Right cardiac atrium (tissue), 5 donors: ENCODE results near the gene PLXDC2. TPM values are rescaled to one million over a fixed set of nuclear protein-coding genes. Genes with fewer than 3 reads are reported as not detected.
A peak's percentile ranks its signal among the peaks of the same experiment; 100 is the strongest.

Experiments
- ATAC-seq, 2 donors: fragments of 200-7000 bp; cut with Tn5 transposase; one replicate each; pipeline versions ENCODE4 v1.8.0 to v1.9.1; 2020; ENCODE audit warnings: moderate library complexity in 2 of 2, mild to moderate bottlenecking in 1 of 2
- DNase-seq, 3 donors: peaks; one replicate each; pipeline ENCODE4 v3.0.0-alpha.2; 2020
- H3K27ac ChIP-seq: one replicate; pipeline ENCODE4 v1.5.1; 2013; ENCODE audit warnings: mild to moderate bottlenecking, low read length, control low read depth, moderate library complexity
- H3K27me3 ChIP-seq: one replicate; pipeline ENCODE4 v1.6.1; 2013; ENCODE audit not compliant: control insufficient read depth, insufficient read depth
- H3K4me1 ChIP-seq: one replicate; pipeline ENCODE4 v1.6.1; 2013; ENCODE audit warnings: low read length; ENCODE audit not compliant: control insufficient read depth, insufficient read depth
- H3K4me3 ChIP-seq: one replicate; pipeline ENCODE4 v1.5.1; 2013; ENCODE audit warnings: low read length, control low read depth
- H3K9me3 ChIP-seq: one replicate; pipeline ENCODE4 v1.6.1; 2013; ENCODE audit warnings: low read length; ENCODE audit not compliant: control insufficient read depth
- WGBS: extraction: QIAGEN DNeasy Blood & Tissue Kit; methylation state at CpG from one replicate; pipeline ENCODE4 v1.1.7; 2013; 5-methylcytosine and 5-hydroxymethylcytosine counted together
- intact Hi-C, 4 donors: fragments of 100-400 bp; cut with DNase I; formaldehyde crosslinking; loops; one replicate each; pipeline versions ENCODE4 v1.11.0 to v1.14.0; 2022 to 2023
- polyA plus RNA-seq: library from polyadenylated mRNA; stranded (reverse); fragments of 200-250 nt; gene quantifications from one replicate; pipeline ENCODE4 v1.2.3, GENCODE V29; 2013
- total RNA-seq, 4 donors: library from RNA; stranded (reverse); fragmentation: NEBNext Ultra II Directional; extraction: Animal tissue kit (Norgen Biotek cat#: 25700); gene quantifications; one replicate each; pipeline ENCODE4 v1.2.1, GENCODE V29; 2021
- donor health status: healthy with polysubstance abuse.
- donor health status: DM: no; HTN: yes; CAD: no.
- donor health status: DM: no; HTN: no; CAD: no.
- donor health status: DM: no; HTN: yes; CAD: no; lungs with severe emphysema.
- donor health status: DM: yes; HTN: yes; CAD: no.

Gene PLXDC2
- total and polyA plus RNA-seq, 5 donors, result 5.5 to 37.4 (median 26.9) TPM

GRCh38 chr10:20048161-20048560 is 231.9 kb downstream of the PLXDC2 start:
- WGBS, result 97% methylated on average over 2 of the region's 2 CpGs
- intact Hi-C loops, result no loop called here
- Histone ChIP-seq H3K27ac (no peak overlapping the region), H3K27me3 (no peaks in the 10 kb centered on the region), H3K9me3 (no peaks in the 10 kb centered on the region), H3K4me1 (peaks cover 1% of the 10 kb centered on the region), H3K4me3 (no peak overlapping the region)
- no peak for DNase-seq
- no peak for ATAC-seq

DNA sequence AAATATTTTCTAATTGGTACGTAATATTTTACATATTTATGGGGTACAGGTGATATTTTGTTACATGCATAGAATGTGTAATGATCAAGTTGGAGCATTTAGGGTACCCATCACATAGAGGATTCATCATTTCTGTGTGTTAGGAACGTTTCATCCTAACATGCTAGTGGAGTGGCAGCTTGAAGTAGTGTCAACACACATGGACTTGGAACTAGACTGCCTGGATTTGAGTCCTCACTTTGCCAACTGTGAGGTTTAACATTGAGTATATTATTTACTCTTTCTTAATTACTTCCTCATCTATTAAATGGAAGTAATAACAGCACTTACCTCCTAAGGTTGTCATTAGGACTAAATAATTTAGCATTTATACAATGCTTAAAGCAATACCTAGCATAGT is 241.9 kb downstream of the PLXDC2 start:
- DNase-seq, result no peak
- no peak for ATAC-seq
- intact Hi-C loops, result no loop called here
- Histone ChIP-seq H3K4me1 (peaks cover 1% of the 10 kb centered on the region), H3K9me3 (no peaks in the 10 kb centered on the region), H3K27ac (no peak overlapping the region), H3K27me3 (no peaks in the 10 kb centered on the region), H3K4me3 (no peak overlapping the region)
- 81% methylated on average over 2 of the region's 2 CpGs for WGBS

GRCh38 chr10:20059084-20059835 is 243.0 kb downstream of the PLXDC2 start:
- Histone ChIP-seq H3K4me3 (no peak overlapping the region), H3K27me3 (no peaks in the 10 kb centered on the region), H3K9me3 (no peaks in the 10 kb centered on the region), H3K27ac (no peak overlapping the region), H3K4me1 (peaks cover 1% of the 10 kb centered on the region)
- WGBS, result 42% methylated on average over 3 of the region's 3 CpGs
- ATAC-seq (peak in 1 of 2 donors; percentile 50), DNase-seq (no peak)
- intact Hi-C loops, result no loop called here

GRCh38 chr10:20065814-20066213 is 249.6 kb downstream of the PLXDC2 start:
- no peak for ATAC-seq
- H3K4me1 ChIP-seq, result no peaks in the 10 kb centered on the region
- H3K9me3 ChIP-seq, result no peaks in the 10 kb centered on the region
- H3K27me3 ChIP-seq, result no peaks in the 10 kb centered on the region
- H3K4me3 ChIP-seq, result no peak overlapping the region
- intact Hi-C loops, result no loop called here
- no peak overlapping the region for H3K27ac ChIP-seq
- no peak for DNase-seq
- 92% methylated on average over 6 of the region's 6 CpGs for WGBS

DNA sequence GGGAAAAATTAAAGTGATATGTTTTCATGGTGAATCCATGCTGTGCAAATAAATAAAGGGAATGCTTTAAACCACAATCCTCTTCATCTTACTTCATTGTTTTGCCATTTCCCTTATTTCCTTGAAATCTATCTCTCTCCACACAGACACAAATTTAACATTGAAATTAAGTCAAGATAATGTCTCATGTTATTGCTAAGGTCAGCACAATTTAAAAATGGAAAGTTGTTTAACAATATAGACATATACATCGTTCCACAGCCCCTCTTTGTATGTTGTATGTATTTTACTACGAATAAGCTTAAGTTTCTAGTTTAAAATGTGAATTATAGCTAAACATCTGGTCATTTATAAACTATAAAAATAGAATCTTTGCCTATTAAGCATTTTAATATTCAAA is 256.9 kb downstream of the PLXDC2 start:
- ATAC-seq, result no peak
- 92% methylated on average over 2 of the region's 2 CpGs for WGBS

DNA sequence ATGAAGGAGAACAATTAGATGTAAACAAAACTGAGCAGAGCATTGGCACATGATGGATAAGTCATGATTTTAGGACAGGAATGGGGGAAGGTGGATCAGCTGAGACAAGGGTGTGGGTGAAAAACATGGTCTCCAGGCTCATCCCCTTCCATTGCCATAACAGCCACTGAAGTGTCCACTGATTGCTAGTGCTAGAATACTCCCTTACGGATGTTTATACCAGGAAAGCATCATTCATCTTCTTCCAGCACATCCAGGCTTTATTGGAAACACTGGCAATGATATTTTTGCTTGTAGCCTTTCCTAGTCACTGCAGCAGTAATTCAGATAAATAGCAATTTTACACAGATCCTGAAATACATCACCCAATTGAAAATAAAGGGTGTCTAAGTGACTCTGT is 259.5 kb downstream of the PLXDC2 start:
- no peak for ATAC-seq
- 91% methylated on average over 1 of the region's 1 CpG for WGBS
- no peaks in the 10 kb centered on the region for H3K4me1 ChIP-seq

More for the DNA sequence above, 256.9 kb downstream of the PLXDC2 start:
- Histone ChIP-seq H3K27ac (no peak overlapping the region), H3K4me3 (no peak overlapping the region), H3K4me1 (no peaks in the 10 kb centered on the region), H3K27me3 (no peaks in the 10 kb centered on the region), H3K9me3 (no peaks in the 10 kb centered on the region)
- no peak for DNase-seq
- intact Hi-C loops, result no loop called here

DNA sequence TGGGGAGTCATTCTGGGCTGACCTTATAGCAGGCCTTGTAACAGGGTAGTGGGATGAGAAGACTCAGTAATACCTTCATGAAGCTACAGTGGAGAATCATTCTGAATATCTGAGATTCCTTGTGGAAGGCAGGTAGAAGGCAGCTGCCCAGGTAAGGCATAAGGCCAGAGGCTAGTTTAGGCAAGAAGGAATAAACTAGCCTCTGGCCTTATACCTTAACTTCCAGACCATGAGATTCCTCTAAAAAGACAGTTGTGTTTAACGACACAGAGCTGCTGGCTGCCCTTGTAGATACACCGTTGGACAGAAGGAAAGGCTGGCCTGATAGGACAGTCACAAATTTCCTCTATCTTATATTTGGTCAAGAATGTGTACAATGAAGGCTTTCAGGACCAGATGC is 268.2 kb downstream of the PLXDC2 start:
- intact Hi-C loops, result no loop called here
- no peak overlapping the region for H3K27ac ChIP-seq
- H3K27me3 ChIP-seq, result no peaks in the 10 kb centered on the region
- H3K4me1 ChIP-seq, result no peaks in the 10 kb centered on the region
- DNase-seq, result no peak
- H3K9me3 ChIP-seq, result no peaks in the 10 kb centered on the region
- no peak overlapping the region for H3K4me3 ChIP-seq
- WGBS, result 71% methylated on average over 2 of the region's 2 CpGs
- ATAC-seq, result no peak

More for the DNA sequence above, 259.5 kb downstream of the PLXDC2 start:
- Histone ChIP-seq H3K4me3 (no peak overlapping the region), H3K27ac (no peak overlapping the region), H3K27me3 (no peaks in the 10 kb centered on the region), H3K9me3 (no peaks in the 10 kb centered on the region)
- intact Hi-C loops, result no loop called here
- DNase-seq, result no peak

- Histone ChIP-seq H3K4me1 (no peaks in the 10 kb centered on the region), H3K27me3 (no peaks in the 10 kb centered on the region), H3K27ac (no peak overlapping the region), H3K9me3 (no peaks in the 10 kb centered on the region), H3K4me3 (no peak overlapping the region)
- intact Hi-C loops, result no loop called here
- 58% methylated on average over 5 of the region's 5 CpGs for WGBS
- DNase-seq (no peak), ATAC-seq (peak in 1 of 2 donors; percentile 31)
These were observed 268.9 kb downstream of the PLXDC2 start for GRCh38 chr10:20085115-20085514.

DNA sequence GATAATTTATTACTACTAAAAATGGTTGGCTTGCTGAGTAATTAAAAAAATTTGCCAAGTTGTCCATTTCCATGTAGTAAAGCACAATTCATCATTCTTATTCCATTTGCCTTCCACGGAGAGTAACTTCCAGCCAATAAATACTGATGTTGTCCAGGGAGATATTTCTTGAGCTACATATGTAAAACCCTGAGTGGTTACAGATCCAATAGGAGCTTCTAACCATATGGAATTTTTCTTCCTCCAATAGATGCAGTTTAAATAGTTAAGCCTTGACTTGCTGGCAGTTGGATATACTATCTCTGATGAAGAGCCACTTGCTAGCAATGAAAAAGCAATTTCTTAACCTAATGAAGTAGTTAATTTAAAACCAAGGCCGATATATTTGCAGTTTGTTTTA is 271.1 kb downstream of the PLXDC2 start:
- Histone ChIP-seq H3K9me3 (no peaks in the 10 kb centered on the region), H3K27me3 (no peaks in the 10 kb centered on the region), H3K4me1 (no peaks in the 10 kb centered on the region), H3K4me3 (no peak overlapping the region), H3K27ac (no peak overlapping the region)
- ATAC-seq (no peak), DNase-seq (no peak)
- 80% methylated on average over 2 of the region's 2 CpGs for WGBS
- intact Hi-C loops, result no loop called here

- intact Hi-C loops, result no loop called here
- H3K9me3 ChIP-seq, result no peaks in the 10 kb centered on the region
- 63% methylated on average over 1 of the region's 1 CpG for WGBS
- no peaks in the 10 kb centered on the region for H3K27me3 ChIP-seq
- H3K27ac ChIP-seq, result no peak overlapping the region
- no peak overlapping the region for H3K4me3 ChIP-seq
- DNase-seq, result no peak
- peak in 1 of 2 donors; percentile 54 for ATAC-seq
- H3K4me1 ChIP-seq, result no peaks in the 10 kb centered on the region
These were observed 271.9 kb downstream of the PLXDC2 start for GRCh38 chr10:20088061-20088701.

DNA sequence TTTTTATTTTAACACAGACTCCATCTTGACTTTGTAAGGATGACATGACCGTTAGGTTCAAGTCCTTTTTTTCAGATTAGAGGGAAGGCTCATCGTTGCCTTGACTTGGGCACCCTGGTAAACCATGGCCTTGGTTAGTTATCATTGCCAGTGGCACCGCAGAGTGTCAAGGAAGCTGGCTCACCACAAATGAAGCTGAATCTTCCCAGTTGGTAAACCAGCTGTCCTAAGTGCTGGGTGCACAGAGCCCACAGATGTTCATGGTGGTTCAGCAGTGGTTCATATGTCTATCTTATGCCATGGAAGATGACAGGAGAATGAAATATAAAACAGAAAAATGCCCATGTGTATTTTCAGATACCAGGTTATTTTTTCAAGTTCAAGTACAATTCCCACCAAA is 273.6 kb downstream of the PLXDC2 start:
- 96% methylated on average over 3 of the region's 3 CpGs for WGBS
- DNase-seq (no peak), ATAC-seq (no peak)
- Histone ChIP-seq H3K27ac (no peak overlapping the region), H3K27me3 (no peaks in the 10 kb centered on the region), H3K4me3 (no peak overlapping the region), H3K9me3 (no peaks in the 10 kb centered on the region), H3K4me1 (no peaks in the 10 kb centered on the region)
- intact Hi-C loops, result no loop called here
